Stimulated activated CD4-positive, alpha-beta T cell treated with anti-CD3 and anti-CD28 coated beads, Interleukin-15, amount 100 ng/mL, for 48 hours (primary cell): ENCODE data around the gene AGK.
"Not testable (repeated sequence)": the region's sequence is repeated elsewhere in the genome, so short reads cannot be mapped to it uniquely, and the experiment has no call there.

Source experiments
- DNase-seq, 2 donors: peaks; one replicate each; pipeline ENCODE4 v3.0.0-alpha.2; 2020; ENCODE audit warnings: low read depth in 2 of 2

AGK gene

GRCh38 chr7:141551782-141552181, 572 bp downstream of the AGK start:
- DNase-seq = no peak

GRCh38 chr7:141557360-141557759, 6.2 kb downstream of the AGK start:
- no peak for DNase-seq

DNA sequence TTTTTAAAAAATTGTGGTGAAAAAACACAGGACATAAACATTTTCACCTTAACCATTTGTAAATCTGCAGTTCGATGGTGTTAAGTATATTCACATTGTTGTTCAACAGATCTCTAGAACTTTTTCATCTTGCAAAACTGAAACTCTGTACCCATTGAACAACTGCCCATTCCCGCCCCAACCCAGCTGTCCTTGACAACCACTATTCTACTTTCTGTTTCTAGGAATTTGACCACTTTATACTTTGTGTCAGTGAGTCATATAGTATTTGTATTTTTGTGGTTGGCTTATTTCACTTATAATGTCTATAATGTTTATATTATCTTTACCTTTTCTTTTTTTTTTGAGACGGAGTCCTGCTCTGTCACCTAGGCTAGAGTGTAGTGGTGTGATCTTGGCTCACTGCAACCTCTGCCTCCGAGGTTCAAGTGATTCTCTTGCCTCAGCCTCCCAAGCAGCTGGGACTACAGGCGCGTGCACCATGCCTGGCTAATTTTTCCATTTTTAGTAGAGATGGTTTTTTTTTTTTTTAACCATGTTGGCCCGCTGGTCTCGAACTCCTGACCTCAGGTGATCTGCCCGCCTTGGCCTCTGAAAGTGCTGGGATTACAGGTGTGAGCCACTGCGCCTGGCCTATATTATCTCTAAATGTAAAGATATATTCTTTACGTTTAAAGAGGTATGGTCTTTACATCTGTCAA, 6.8 kb downstream of the AGK start:
- not testable (repeated sequence) for DNase-seq

DNA sequence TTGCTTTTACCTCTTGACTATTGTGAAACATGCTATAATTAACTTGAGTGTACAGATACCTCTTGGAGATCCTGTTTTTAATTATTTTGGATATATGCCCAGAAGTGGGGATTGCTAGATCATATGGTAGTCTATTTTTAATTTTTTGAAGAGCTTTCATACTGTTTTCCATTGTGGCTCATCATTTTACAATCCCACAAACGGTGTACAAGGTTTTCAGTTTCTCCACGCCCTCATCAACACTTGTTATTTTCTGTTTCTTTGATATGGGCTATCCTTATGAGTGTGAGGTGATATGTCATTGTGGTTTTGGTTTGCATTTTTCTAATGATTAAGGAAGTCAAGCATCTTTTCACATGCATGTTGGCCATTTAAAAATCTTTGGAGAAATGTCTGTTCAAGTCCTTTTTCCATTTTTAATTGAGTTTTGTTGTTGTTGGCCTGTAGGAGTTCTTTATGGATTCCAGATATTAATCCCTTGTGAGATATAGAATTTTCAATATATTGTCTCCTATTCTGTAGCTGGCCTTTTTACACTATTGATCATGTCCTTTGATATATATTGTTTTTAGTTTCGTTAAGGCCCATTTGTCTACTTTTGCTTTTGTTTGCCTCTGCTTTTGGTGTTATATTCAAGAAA, 7.5 kb downstream of the AGK start:
- no peak for DNase-seq

DNA sequence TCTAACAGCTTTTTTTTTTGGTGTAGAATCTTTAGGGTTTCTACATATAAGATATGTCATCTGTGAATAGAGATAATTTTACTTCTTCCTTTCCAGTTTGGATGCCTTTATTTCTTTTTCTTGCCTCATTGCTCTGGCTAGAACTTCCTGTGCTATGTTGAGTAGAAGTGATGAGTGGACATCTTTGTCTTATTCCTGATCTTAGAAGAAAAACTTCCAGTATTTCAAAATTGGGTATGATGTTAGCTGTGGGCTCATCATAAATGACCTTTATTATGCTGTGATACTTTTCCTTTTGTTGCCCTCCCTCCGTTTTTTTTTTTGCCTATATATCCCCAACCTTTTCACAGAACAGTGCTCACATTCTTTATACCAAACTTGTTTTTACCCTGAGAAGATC, 8.8 kb downstream of the AGK start:
- no peak for DNase-seq

- DNase-seq = no peak
These were observed 10.8 kb downstream of the AGK start for GRCh38 chr7:141562036-141562435.

- DNase-seq = no peak
These were observed 11.3 kb downstream of the AGK start for GRCh38 chr7:141562543-141562942.

DNA sequence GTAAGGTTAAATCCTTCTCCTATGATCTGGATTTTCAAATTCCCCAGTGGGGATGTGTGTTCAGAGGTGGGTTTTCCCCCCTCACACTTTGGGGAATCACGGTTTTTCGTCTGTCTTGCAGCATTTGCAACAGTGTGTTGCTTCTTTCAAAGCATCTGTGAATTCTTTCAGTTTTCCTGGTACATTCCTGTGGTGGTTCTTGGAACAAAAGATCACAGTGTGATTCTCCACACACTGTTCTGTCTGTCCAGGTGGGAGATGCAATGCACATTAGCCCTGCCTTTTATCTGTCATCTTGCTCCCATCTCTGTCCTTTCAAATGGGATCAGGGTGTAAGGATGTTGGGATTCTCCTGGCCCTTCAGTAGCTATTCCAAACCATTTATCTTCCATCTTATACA, 11.8 kb downstream of the AGK start:
- DNase-seq = no peak

GRCh38 chr7:141563956-141564623, 12.9 kb downstream of the AGK start:
- peak in 1 of 2 donors; percentile 31 for DNase-seq

- DNase-seq = no peak
These were observed 16.2 kb downstream of the AGK start for GRCh38 chr7:141567432-141567831.

DNA sequence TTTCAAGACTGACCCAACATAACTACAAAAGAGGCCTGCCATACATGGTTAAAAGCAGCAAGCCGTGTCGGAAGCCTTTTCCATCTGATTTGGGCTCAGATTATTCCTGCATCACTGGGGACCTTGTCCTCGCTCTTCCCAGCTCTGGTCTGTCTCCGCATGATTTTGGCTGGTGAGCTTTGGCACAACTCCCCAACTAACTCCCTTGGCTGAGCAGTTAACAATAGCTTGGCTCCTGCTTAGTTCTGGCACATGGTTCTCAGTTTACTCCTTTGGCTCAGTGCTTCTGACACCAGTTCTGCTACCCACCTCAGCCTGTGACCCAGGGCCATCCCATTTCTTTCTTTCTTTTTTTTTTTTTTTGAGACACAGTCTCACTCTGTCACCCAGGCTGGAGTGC, 17.0 kb downstream of the AGK start:
- DNase-seq = no peak

DNA sequence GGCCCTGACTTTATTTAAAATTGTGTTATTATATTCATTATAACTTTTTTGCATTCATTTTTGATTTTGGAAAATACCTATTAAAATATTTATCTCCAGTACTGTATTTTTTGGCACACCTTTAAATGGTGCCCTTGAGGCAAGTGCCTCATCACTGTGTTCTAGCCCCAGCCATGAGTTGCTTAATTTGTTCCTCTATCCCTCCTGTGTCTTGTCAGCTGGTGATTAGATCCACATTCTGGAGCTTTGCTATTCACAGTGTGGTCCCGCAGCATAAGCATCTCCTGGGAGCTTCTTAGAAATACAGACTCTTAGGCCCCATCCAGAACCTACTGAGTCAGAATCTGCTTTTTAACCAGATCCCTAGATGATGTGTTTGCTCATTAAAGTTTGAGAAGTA, 19.8 kb downstream of the AGK start:
- no peak for DNase-seq

- DNase-seq = no peak
These were observed 21.0 kb downstream of the AGK start for GRCh38 chr7:141572175-141572574.

GRCh38 chr7:141573511-141573910, 22.3 kb downstream of the AGK start:
- no peak for DNase-seq

- DNase-seq = no peak
These were observed 24.0 kb downstream of the AGK start for GRCh38 chr7:141575164-141575563.

DNA sequence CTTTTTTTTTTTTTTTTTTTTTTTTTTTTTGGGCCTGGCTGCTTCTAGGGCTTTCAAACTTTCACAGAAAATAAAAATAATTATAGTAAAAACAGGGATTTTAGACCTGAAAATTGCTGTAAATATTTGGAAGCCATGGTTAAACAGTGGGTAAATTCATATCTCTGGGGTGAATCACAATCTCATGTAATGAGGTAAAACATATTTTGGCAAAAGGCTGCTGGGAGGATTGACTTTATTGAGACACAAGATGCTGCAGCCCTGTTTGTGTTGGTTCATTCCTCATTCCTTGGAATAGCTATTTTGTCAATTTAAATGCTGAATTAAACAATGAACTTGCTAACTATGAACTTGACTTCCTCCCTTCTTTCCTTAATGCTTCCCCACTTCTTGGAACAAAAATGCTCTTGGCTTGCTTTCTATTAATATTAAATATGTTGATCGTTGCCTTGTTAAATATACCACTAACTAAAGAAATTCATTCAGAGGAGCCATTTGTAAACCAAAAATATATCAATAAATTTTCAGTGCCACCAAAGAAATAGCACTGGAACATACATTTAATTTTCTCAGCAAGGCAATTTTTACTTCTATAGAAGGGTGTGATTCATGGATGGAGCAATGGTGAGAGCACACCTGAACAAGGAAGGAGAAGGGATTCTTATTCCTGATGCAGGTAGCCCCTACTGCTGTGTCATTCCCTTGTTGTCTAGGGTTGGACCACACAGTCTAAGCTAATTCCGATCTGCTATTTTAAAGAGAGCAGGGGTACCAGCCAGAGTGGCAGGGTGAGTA, 24.6 kb downstream of the AGK start:
- no peak for DNase-seq

DNA sequence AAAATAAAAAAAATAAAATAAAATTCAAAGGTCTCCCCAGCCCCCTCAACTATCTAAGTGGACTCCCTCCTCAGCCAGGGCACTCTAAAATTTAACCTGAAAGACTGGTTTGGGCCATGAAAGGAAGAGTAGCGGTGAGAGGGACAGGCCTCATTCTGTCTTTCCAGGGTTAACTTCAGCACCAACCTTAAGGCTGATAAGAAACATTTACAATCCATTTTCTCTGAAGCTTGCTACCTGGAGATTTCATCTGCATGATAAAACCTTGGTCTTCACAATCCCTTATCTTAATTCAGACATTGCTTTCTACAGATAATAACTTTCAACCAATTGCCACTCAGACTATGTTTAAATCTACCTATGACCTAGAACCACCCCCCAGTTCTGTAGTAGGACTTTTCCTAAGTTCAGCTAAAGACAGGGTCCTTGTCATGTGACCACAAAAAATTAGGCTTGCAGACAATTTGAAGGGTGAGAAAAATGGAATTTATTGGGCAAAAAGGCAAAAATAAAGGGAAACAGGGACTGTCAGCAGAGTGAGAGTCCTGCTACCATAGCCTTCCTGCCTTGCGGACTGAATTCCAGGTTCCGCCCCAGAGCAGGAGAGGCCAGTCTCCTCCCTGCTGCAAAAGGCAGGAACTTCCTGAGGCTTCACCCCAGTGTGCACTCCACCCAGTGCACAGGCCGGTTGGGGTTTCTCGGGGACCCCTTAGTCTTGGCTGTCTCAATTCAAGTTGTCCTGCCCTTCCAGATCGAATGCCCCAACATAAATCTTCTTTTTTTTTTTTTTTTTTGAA, 26.0 kb downstream of the AGK start:
- no peak for DNase-seq

- not testable (repeated sequence) for DNase-seq
These were observed 28.7 kb downstream of the AGK start for GRCh38 chr7:141579953-141580352.

DNA sequence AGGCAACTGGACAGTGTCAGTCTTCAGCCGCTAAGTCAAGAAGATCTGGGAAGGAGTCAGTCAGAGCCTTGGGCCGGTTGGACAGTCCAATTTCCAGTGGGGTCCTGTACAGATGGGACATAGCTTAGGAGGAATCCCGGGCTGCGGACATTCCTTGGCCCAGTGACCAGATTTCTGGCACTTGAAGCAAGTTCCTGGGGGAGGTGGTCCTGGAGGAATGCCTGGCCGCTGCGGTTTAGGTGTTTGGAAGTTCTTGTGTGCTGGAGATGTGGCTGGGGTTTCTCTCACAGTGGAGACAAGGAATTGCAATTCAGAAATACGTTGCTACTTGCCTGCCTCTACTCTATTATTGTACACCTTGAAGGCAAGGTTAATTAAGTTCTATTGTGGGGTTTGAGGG, 30.9 kb downstream of the AGK start:
- not testable (repeated sequence) for DNase-seq

DNA sequence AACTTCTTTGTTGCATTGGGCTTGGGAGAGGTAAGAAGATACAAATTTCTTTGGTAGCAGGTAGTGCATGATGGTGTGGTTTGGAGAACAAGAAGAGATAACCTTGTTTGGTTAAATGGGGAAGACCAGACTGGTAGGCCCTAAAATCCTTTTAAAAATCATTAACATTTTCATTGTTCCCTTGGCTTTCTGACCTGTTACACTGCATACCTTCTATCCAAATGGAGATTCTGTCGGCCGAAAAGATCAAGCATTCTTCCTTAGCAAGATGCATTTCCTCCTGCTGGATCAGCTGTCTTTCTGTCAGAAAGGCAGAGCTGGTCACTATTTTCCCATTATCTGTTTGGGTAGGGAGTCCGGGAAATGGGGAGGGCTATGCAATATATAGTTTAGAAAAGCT, 33.7 kb downstream of the AGK start:
- DNase-seq = no peak
